22Rv1 (cell line): Measurements from ENCODE around the gene OR2AT4.
"Not testable (repeated sequence)": the region's sequence is repeated elsewhere in the genome, so short reads cannot be mapped to it uniquely, and the experiment has no call there.

Experiments
- H3K27ac ChIP-seq: fragments of 450-650 bp; 2 replicates; pipeline ENCODE4 v1.5.1; 2017
- ZFX ChIP-seq: fragments of 450-650 bp; IDR thresholded peaks from 2 replicates; pipeline ENCODE4 v1.6.1; 2017; ENCODE audit warnings: antibody characterized with exemption, borderline replicate concordance
- TF ChIP-seq, protein P1 (sequence below): fragments of 450-650 bp; IDR thresholded peaks from 2 replicates; pipeline ENCODE4 v1.5.1; 2017; ENCODE audit warnings: mild to moderate bottlenecking

OR2AT4 gene

DNA sequence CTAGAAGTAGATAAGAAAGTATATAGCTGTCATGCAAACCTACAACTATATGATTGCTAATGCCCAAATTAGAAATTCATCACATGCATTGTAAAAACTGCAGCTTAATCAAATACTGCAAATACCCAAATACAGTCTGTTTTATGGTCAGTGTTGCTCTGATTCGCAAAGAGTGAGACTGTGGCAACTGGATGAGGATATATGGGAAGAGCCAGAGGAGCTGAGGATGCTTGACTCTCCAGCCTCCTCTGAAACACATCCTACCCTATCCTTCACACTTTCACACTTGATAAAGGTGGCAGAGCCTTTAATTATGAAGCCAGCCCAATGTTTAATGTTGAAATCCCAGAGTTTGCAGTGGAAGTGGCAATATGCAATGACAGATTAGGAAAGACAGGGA, 21.9 kb upstream of the OR2AT4 start:
- TF ChIP-seq ZFX = no peak
- TF ChIP-seq, protein P1, sequence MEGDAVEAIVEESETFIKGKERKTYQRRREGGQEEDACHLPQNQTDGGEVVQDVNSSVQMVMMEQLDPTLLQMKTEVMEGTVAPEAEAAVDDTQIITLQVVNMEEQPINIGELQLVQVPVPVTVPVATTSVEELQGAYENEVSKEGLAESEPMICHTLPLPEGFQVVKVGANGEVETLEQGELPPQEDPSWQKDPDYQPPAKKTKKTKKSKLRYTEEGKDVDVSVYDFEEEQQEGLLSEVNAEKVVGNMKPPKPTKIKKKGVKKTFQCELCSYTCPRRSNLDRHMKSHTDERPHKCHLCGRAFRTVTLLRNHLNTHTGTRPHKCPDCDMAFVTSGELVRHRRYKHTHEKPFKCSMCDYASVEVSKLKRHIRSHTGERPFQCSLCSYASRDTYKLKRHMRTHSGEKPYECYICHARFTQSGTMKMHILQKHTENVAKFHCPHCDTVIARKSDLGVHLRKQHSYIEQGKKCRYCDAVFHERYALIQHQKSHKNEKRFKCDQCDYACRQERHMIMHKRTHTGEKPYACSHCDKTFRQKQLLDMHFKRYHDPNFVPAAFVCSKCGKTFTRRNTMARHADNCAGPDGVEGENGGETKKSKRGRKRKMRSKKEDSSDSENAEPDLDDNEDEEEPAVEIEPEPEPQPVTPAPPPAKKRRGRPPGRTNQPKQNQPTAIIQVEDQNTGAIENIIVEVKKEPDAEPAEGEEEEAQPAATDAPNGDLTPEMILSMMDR = no peak

DNA sequence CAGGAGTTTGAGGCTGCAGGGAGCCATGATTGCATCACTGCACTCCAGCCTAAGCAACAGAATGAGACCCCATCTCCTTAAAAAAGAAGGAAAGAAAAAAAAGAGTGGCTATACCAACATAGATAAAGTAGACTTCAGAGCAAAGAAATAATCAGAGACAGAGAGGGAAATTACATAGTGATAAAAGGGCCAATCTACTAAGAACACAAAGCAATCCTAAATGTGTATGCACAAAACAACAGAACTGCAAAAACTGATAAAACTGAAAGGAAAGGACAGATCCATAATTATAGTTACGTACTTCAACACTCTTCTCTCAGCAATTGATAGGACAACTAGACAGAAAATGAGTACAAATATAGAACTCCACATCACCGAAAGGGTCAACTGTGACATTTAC, 17.8 kb upstream of the OR2AT4 start:
- no peak overlapping the region for H3K27ac ChIP-seq
- TF ChIP-seq ZFX = no peak
- TF ChIP-seq, protein P1 = no peak

More for the DNA sequence above, 21.9 kb upstream of the OR2AT4 start:
- no peak overlapping the region for H3K27ac ChIP-seq

DNA sequence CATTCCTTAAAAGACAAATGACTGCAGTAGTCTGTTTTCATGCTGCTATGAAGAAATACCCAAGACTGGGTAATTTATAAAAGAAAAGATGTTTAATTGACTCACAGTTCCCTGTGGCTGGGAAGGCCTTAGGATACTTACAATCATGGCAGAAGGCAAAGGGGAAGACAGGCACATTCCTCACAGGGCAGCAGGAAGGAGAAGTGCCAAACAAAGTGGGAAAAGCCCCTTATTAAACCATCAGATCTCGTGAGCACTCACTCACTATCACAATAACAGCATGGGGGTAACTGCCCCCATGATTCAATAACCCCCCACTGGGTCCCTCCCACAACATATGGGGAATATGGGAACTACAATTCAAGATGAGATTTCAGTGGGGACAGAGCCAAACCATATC, 16.4 kb upstream of the OR2AT4 start:
- no peak overlapping the region for H3K27ac ChIP-seq
- TF ChIP-seq, protein P1 = no peak
- TF ChIP-seq ZFX = no peak

DNA sequence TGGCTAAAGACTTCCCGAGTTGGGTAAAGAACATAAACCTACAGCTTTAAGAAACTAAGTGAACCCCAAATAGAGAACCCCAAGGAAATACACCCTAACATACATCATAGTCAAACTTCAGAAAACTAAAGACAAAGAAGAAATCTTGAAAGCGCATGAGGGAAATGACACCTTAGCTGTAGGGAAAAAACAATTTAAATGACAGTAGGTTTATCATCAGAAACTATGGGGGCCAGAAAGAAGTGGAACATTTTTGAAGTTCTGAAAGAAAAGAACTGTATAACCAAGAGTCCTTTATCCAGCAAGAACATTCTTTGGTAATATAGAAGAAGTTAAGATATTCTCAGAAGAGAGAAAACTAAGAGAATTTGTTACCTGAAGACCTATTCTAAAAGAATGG, 15.5 kb upstream of the OR2AT4 start:
- no peak overlapping the region for H3K27ac ChIP-seq
- no peak for TF ChIP-seq ZFX
- TF ChIP-seq, protein P1 = no peak

DNA sequence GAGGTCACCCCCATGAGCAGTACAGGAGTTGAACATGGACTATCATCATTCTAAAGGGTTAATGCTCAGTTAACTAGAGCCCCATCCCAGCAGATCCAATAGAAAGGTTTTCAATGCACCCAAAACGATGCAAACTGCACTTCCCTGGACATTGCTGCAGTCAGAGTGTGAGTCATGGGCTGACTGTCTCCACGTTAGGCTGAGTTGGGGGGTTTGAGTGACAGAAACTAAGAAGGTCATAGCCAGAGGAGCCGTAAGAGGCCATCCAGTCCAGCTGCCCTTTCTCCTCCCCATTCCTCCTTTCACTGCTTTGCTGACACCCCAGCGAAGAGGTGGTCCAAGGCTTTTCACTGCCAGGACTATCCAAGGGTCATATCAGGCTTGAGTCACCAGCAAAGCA, 10.5 kb upstream of the OR2AT4 start:
- H3K27ac ChIP-seq = no peak overlapping the region
- TF ChIP-seq ZFX = no peak
- TF ChIP-seq, protein P1 = no peak

DNA sequence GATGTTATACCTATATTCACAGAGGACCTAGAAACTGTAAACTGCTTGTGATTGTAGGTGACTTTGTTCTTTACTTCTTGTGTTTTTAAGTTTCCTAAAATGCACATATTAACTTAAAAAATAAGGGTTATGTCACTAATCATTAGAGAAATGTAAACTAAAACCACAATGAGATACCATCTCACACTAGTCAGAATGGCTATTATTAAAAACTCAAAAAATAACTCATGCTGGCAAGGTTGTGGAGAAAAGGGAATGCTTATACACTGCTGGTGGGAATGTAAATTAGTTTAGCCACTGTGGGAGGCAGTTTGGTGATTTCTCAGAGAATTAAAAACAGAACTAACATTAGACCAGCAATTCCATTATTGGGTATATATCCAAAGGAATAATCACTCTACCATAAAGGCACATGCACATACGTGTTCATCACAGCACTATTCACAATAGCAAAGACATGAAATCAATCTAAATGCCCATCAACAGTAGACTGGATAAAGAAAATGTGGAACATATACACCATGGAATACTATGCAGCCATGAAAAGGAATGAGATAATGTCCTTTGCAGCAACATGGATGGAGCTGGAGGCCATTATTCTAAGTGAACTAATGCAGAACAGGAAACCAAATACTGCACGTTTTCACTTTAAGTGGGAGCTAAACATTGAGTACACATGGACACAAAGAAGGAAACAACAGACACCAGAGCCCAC, 9.4 kb upstream of the OR2AT4 start:
- not testable (repeated sequence) for H3K27ac ChIP-seq

DNA sequence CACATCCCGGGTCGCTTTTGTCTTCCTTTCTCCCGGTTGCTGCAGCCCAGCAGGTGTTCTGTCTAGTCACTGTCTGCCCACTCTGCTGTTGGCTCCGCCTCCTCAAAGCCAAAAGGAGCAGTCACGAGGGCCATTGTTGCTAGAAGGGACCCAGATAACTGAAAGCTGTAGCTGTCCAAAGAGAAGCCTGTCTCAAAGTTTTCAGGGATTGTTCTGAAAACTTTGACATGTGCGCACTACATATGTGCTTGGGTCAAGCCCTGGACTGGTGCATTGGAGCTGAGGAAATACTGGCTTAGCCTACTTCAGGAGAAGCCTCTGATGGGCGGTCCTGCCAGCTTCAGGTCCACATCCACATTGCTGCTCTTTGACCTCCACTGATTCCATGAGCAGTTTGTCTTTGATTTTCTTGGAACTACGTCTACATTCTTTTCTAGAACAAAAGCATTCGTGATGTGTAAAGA, 8.8 kb upstream of the OR2AT4 start:
- H3K27ac ChIP-seq = no peak overlapping the region
- TF ChIP-seq, protein P1 = no peak
- TF ChIP-seq ZFX = no peak
